PC-3 (cell line): Measurements from ENCODE around the gene DAAM2. TPM values are rescaled to one million over a fixed set of nuclear protein-coding genes. Genes with fewer than 3 reads are reported as not detected.

Experiments
- ATAC-seq: fragments of 200-7000 bp; cut with Tn5 transposase; 2 replicates; pipeline ENCODE4 v1.9.1; 2020; ENCODE audit warnings: mild to moderate bottlenecking, moderate library complexity
- BruUV-seq: library from RNA; stranded (reverse); fragments of 400-500 nt; replicated peaks from 2 replicates; lab custom pipeline; 2021; lab: Mats Ljungman, UMichigan
- CTCF ChIA-PET: fragments of 300-600 bp; sonication (Branson Sonifier 250); formaldehyde crosslinking; loops from one replicate; lab custom pipeline; 2022; ENCODE audit warnings: antibody characterized with exemption; lab: Charles Lee
- POLR2A ChIA-PET: fragments of 300-600 bp; sonication (Branson Sonifier 250); formaldehyde crosslinking; loops from one replicate; lab custom pipeline; 2022; ENCODE audit warnings: antibody characterized with exemption; ENCODE audit not compliant: unreplicated experiment; lab: Charles Lee
- DNase-seq: peaks from one replicate; pipeline ENCODE4 v3.0.0-alpha.2; 2015
- H2AFZ ChIP-seq: fragments of 300-600 bp; sonication (generic); 2 replicates; pipeline ENCODE4 v1.6.0; 2016; ENCODE audit warnings: antibody characterized with exemption, low read length
- H3F3A ChIP-seq: fragments of 300-600 bp; sonication (generic); one replicate; pipeline ENCODE4 v1.6.0; 2017; ENCODE audit warnings: antibody characterized with exemption, low read length, control low read depth, mild to moderate bottlenecking; ENCODE audit not compliant: unreplicated experiment
- H3K27ac ChIP-seq: fragments of 300-600 bp; sonication (generic); 2 replicates; pipeline ENCODE4 v1.5.1; 2016; ENCODE audit warnings: mild to moderate bottlenecking, low read length
- H3K27me3 ChIP-seq: fragments of 300-600 bp; sonication (generic); 2 replicates; pipeline ENCODE4 v1.6.1; 2016; ENCODE audit warnings: low read length, mixed read lengths
- H3K36me3 ChIP-seq: fragments of 300-600 bp; sonication (generic); 2 replicates; pipeline ENCODE4 v1.6.1; 2016; ENCODE audit warnings: low read depth, mixed run types, low read length, mixed read lengths
- H3K4me1 ChIP-seq: fragments of 300-600 bp; sonication (generic); 2 replicates; pipeline ENCODE4 v1.5.1; 2016; ENCODE audit warnings: low read length; ENCODE audit not compliant: insufficient read depth
- H3K4me2 ChIP-seq: fragments of 300-600 bp; sonication (generic); 2 replicates; pipeline ENCODE4 v1.6.0; 2016; ENCODE audit warnings: low read length
- H3K4me3 ChIP-seq: fragments of 300-600 bp; sonication (generic); 2 replicates; pipeline ENCODE4 v1.5.1; 2016; ENCODE audit warnings: mild to moderate bottlenecking, low read length, mixed read lengths
- H3K79me2 ChIP-seq: fragments of 300-600 bp; sonication (generic); 2 replicates; pipeline ENCODE4 v1.6.1; 2017; ENCODE audit warnings: low read length, mixed read lengths
- H3K9ac ChIP-seq: fragments of 300-600 bp; sonication (generic); 2 replicates; pipeline ENCODE4 v1.6.0; 2016; ENCODE audit warnings: mild to moderate bottlenecking, low read length
- H3K9me2 ChIP-seq: fragments of 300-600 bp; sonication (generic); replicated peaks from 2 replicates; pipeline ENCODE4 v1.6.1; 2016; ENCODE audit warnings: mixed run types, low read length, mixed read lengths
- H3K9me3 ChIP-seq: fragments of 300-600 bp; sonication (generic); 2 replicates; pipeline ENCODE4 v1.6.1; 2016; ENCODE audit warnings: low read length, mixed read lengths
- H4K20me1 ChIP-seq: fragments of 300-600 bp; sonication (generic); 2 replicates; pipeline ENCODE4 v1.6.1; 2016; ENCODE audit warnings: low read length, mixed read lengths
- EZH2 ChIP-seq: fragments of 300-600 bp; sonication (generic); IDR thresholded peaks from one replicate; pipeline ENCODE4 v1.6.1; 2017; ENCODE audit warnings: antibody characterized with exemption, mild to moderate bottlenecking, low read length; ENCODE audit not compliant: unreplicated experiment
- EZH2phosphoT487 ChIP-seq: fragments of 300-600 bp; sonication (generic); IDR thresholded peaks from 2 replicates; pipeline ENCODE4 v1.6.1; 2018; ENCODE audit warnings: mild to moderate bottlenecking, antibody characterized with exemption, low read length, borderline replicate concordance
- intact Hi-C: fragments of 100-400 bp; cut with micrococcal nuclease; formaldehyde crosslinking; loops from 2 replicates; pipeline ENCODE4 v1.9.0; 2023
- total RNA-seq: library from RNA; depleted of rRNA; stranded (reverse); fragments of >200 nt; gene quantifications from 2 replicates; pipeline ENCODE4 v1.2.3, GENCODE V29; 2014
- TF ChIP-seq, protein P1 (sequence below): fragments of 300-600 bp; sonication (generic); conservative IDR thresholded peaks from 2 replicates; pipeline ENCODE4 v1.5.1; 2017; ENCODE audit warnings: antibody characterized with exemption, low read depth, mild to moderate bottlenecking, low read length

Gene DAAM2
- total RNA-seq, 1 experiment from 2014 or later, result not detected

GRCh38 chr6:39752835-39753724 lies 39.1 kb upstream of the DAAM2 start:
- ChIA-PET POLR2A (no interaction called here), CTCF (no interaction called here)
- Histone ChIP-seq H3K36me3 (no peaks in the 10 kb centered on the region), H3K27me3 (0 out of 2 replicates have a peak, but pooled peaks cover 11% of the 10 kb centered on the region), H3K4me1 (no peaks in the 10 kb centered on the region), H3K4me2 (no peak overlapping the region), H3F3A (no peaks in the 10 kb centered on the region), H3K9ac (no peak overlapping the region), H3K79me2 (no peaks in the 10 kb centered on the region), H2AFZ (no peak overlapping the region), H3K4me3 (no peak overlapping the region), H4K20me1 (no peaks in the 10 kb centered on the region), H3K9me3 (no peaks in the 10 kb centered on the region), H3K9me2 (no peaks in the 10 kb centered on the region), H3K27ac (no peak overlapping the region)
- BruUV-seq, result no TSS peak
- intact Hi-C loops, result no loop called here
- DNase-seq (no peak), ATAC-seq (no peak)
- TF ChIP-seq EZH2phosphoT487 (no peak), EZH2 (no peak)
- TF ChIP-seq, protein P1, sequence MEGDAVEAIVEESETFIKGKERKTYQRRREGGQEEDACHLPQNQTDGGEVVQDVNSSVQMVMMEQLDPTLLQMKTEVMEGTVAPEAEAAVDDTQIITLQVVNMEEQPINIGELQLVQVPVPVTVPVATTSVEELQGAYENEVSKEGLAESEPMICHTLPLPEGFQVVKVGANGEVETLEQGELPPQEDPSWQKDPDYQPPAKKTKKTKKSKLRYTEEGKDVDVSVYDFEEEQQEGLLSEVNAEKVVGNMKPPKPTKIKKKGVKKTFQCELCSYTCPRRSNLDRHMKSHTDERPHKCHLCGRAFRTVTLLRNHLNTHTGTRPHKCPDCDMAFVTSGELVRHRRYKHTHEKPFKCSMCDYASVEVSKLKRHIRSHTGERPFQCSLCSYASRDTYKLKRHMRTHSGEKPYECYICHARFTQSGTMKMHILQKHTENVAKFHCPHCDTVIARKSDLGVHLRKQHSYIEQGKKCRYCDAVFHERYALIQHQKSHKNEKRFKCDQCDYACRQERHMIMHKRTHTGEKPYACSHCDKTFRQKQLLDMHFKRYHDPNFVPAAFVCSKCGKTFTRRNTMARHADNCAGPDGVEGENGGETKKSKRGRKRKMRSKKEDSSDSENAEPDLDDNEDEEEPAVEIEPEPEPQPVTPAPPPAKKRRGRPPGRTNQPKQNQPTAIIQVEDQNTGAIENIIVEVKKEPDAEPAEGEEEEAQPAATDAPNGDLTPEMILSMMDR, result no peak

DNA sequence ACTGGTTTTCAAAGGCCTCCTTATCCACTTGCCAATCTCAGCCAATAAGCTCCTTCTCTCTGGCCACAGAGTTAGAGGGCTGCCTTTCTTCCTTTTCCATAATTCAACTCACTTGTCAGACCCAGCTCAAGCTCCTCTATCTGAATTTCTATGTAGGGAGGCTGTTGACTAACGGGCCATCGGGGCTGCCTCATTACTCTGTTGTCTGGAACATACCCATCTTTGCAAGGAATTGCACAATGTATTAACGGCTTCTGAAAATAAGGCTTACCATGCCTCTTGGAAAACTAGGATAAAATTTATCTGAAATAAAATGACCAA lies 38.5 kb upstream of the DAAM2 start:
- H2AFZ ChIP-seq, result no peak overlapping the region
- H3K9me2 ChIP-seq, result no peaks in the 10 kb centered on the region
- H3K36me3 ChIP-seq, result no peaks in the 10 kb centered on the region
- intact Hi-C loops, result no loop called here
- H4K20me1 ChIP-seq, result no peaks in the 10 kb centered on the region
- DNase-seq (no peak), ATAC-seq (no peak)
- H3K4me3 ChIP-seq, result no peak overlapping the region
- ChIA-PET CTCF (no interaction called here), POLR2A (no interaction called here)
- H3K4me1 ChIP-seq, result no peaks in the 10 kb centered on the region
- H3K9ac ChIP-seq, result no peak overlapping the region
- TF ChIP-seq EZH2 (no peak), EZH2phosphoT487 (no peak)
- TF ChIP-seq, protein P1, result no peak
- no peaks in the 10 kb centered on the region for H3K79me2 ChIP-seq
- H3K9me3 ChIP-seq, result no peaks in the 10 kb centered on the region
- H3K27me3 ChIP-seq, result 0 out of 2 replicates have a peak, but pooled peaks cover 11% of the 10 kb centered on the region
- H3F3A ChIP-seq, result no peaks in the 10 kb centered on the region
- H3K27ac ChIP-seq, result no peak overlapping the region
- no TSS peak for BruUV-seq
- no peak overlapping the region for H3K4me2 ChIP-seq

DNA sequence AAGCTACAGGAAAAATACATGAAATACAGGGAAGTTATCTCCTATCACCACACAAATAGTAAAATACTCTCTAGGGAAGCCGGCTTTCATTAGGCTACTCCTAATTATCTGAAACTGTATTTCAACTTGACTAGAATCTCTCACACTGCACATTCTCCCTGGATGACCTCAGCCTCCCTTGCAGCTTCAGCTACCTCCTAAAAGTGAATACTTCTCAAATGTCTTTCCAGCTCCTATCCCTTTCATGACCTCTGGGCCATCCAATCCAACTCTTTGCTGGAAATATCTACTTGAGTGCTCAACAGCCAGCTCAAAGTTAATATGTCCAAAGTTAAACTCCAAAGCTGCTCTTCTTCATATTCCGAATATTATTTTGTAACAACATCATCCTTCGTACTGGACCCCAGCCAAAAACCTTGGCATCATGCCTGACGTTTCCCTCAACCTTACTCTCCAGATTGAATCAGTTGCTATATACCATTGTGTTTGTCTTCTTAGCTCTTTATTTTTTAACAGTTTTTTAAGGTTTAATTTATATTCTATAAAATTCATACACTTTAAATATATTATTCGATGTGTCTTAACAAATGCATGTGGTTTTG lies 37.6 kb upstream of the DAAM2 start:
- H3K9me3 ChIP-seq, result no peaks in the 10 kb centered on the region
- H3K4me3 ChIP-seq, result no peak overlapping the region
- DNase-seq, result no peak
- intact Hi-C loops, result no loop called here
- no peak overlapping the region for H2AFZ ChIP-seq
- H3K4me2 ChIP-seq, result no peak overlapping the region
- H3K27ac ChIP-seq, result no peak overlapping the region
- H3K4me1 ChIP-seq, result no peaks in the 10 kb centered on the region
- H3K9ac ChIP-seq, result no peak overlapping the region
- 0 out of 2 replicates have a peak, but pooled peaks cover 11% of the 10 kb centered on the region for H3K27me3 ChIP-seq
- ChIA-PET CTCF (no interaction called here), POLR2A (no interaction called here)
- no peaks in the 10 kb centered on the region for H3K36me3 ChIP-seq
- no peaks in the 10 kb centered on the region for H3K9me2 ChIP-seq
- no peak for ATAC-seq
- H3F3A ChIP-seq, result no peaks in the 10 kb centered on the region
- no peaks in the 10 kb centered on the region for H4K20me1 ChIP-seq
- no TSS peak for BruUV-seq
- TF ChIP-seq, protein P1, result no peak
- TF ChIP-seq EZH2 (no peak), EZH2phosphoT487 (no peak)
- no peaks in the 10 kb centered on the region for H3K79me2 ChIP-seq
